ENCODE results near the gene CDK6.

DNA sequence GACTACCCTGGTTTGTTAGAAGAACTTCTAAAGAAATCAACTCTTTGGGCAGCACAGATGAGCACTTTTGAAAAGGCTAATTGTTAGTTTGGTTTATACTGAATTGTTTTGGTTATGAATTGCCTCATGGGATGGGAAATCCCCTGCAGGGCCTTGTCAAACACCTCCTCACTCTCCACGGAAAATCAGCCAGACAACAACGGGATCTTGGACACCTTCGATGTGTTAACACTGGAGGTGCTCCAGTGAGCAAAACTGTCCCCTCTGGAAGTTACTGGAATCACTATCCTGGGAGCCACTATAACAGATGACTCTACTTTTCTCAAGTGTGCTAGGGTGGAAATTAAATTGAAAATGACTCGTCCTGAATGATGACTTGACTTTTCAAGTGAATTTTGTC is 38.7 kb downstream of the CDK6 start:
- TF ChIP-seq TAF1 (IDR thresholded peaks at IDR 0.05; ENCODE audit: borderline replicate concordance, low read depth, low read length): no peak
- no peak for TF ChIP-seq POLR2AphosphoS5 (IDR thresholded peaks at IDR 0.05; ENCODE audit: low read depth, low read length)
- no peak for TF ChIP-seq POLR2A (IDR thresholded peaks at IDR 0.05; ENCODE audit: low read depth, low read length)
